ENCODE results near the gene PGLYRP2. TPM values are rescaled to one million over a fixed set of nuclear protein-coding genes. Genes with fewer than 3 reads are reported as not detected.
"Not testable (repeated sequence)": the region's sequence is repeated elsewhere in the genome, so short reads cannot be mapped to it uniquely, and the experiment has no call there.

PGLYRP2 gene
- polyA plus RNA-seq, 10 donors, result not detected

GRCh38 chr19:15488489-15489226 is 9.4 kb upstream of the PGLYRP2 start:
- peak in 2 of 3 donors; percentile 30 to 51 for DNase-seq

GRCh38 chr19:15487038-15487437 is 7.7 kb upstream of the PGLYRP2 start:
- DNase-seq, result no peak

- DNase-seq, result not testable (repeated sequence)
Measured at GRCh38 chr19:15485768-15486167, 6.5 kb upstream of the PGLYRP2 start.

GRCh38 chr19:15480996-15481395 is 1.7 kb upstream of the PGLYRP2 start:
- DNase-seq, result not testable (repeated sequence)

GRCh38 chr19:15476325-15476724 is 3.0 kb downstream of the PGLYRP2 start:
- DNase-seq, result no peak

- no peak for DNase-seq
Measured at GRCh38 chr19:15475611-15476010, 3.7 kb downstream of the PGLYRP2 start.

- DNase-seq, result no peak
Measured at GRCh38 chr19:15475169-15475568, 4.1 kb downstream of the PGLYRP2 start.

- not testable (repeated sequence) for DNase-seq
Measured at GRCh38 chr19:15473821-15474220, 5.5 kb downstream of the PGLYRP2 start.

GRCh38 chr19:15471639-15472101 is 7.6 kb downstream of the PGLYRP2 start:
- DNase-seq, result no peak

- DNase-seq, result no peak
Measured at GRCh38 chr19:15469513-15470297, 9.6 kb downstream of the PGLYRP2 start.

- DNase-seq, result no peak
Measured at GRCh38 chr19:15468675-15469512, 10.4 kb downstream of the PGLYRP2 start.

GRCh38 chr19:15467734-15468214 is 11.5 kb downstream of the PGLYRP2 start:
- no peak for DNase-seq

GRCh38 chr19:15466851-15467733 is 12.2 kb downstream of the PGLYRP2 start:
- no peak for DNase-seq

- DNase-seq, result no peak
Measured at GRCh38 chr19:15464394-15465385, 14.6 kb downstream of the PGLYRP2 start, which contains the start of gene RASAL3. TSS of gene RASAL3 (minus strand) at chr19:15464544. CDS start at chr19:15464358, 186 bp downstream.

GRCh38 chr19:15463861-15464371 is 15.4 kb downstream of the PGLYRP2 start:
- no peak for DNase-seq

GRCh38 chr19:15461694-15462093 is 17.6 kb downstream of the PGLYRP2 start:
- no peak for DNase-seq

- no peak for DNase-seq
Measured at GRCh38 chr19:15457701-15458484, 21.4 kb downstream of the PGLYRP2 start.
